MV-4-11 (cell line): ENCODE data around the gene SLC39A11.
"Not testable (repeated sequence)": the region's sequence is repeated elsewhere in the genome, so short reads cannot be mapped to it uniquely, and the experiment has no call there.

Experiments used
- DNase-seq: peaks from one replicate; lab custom pipeline; 2025; lab: John Stamatoyannopoulos, UW

Gene SLC39A11

DNA sequence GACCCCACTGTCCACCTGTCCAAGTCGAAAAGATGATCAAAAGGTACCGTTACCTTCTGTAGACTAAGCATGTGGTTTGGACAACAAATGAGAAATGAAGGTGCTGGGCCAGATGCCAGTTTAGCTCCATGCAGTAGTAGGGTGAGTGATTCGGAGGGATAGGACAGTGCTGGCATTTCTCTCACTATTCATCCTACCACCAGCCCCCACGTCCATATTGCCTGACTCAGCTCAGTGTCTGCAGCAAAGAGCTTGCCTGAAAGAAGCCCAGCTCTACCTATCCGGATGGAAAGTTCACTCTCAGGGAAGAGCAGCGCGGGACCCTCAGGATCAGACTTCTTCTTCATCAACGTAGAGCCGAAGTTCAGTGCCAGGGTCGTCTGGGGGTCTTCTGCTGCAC is 145.0 kb downstream of the SLC39A11 start:
- DNase-seq = no peak

DNA sequence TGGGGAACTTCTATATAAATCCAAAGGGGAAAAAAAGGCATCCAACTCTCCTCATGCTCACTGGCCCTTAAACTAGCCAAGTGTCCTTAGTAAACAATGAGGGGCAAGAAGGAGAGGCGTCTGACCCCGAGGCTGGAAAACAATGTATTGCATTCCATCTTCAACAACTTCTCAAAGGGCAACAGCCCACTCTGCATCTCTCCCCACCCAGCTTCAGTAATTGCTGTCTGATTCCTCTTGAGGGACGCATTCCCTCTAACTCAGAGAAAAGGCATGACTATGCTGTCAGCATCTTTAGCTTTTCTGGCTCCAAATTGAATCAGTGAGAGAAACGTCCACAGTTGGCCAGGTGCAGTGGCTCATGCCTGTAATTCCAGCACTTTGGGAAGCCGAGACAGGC is 145.8 kb downstream of the SLC39A11 start:
- DNase-seq = no peak

DNA sequence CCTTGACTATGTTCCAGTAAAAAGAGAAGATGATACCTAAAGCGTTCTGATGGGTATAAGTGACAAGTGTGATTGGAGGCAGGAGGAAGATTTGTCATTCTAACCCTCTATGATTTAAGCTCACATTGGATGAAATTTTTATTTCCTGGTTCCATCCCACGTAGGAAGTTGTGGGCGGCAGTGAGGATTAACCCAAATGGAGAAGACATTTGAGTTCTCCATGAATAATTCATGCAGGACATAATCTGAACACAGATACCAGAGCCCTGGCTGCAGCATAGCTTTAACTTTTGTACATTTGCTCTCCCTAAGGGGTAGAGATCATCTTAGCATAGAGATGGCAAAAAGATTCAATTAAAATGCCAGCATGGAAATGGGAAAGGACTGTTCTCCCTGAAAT is 146.3 kb downstream of the SLC39A11 start:
- no peak for DNase-seq

DNA sequence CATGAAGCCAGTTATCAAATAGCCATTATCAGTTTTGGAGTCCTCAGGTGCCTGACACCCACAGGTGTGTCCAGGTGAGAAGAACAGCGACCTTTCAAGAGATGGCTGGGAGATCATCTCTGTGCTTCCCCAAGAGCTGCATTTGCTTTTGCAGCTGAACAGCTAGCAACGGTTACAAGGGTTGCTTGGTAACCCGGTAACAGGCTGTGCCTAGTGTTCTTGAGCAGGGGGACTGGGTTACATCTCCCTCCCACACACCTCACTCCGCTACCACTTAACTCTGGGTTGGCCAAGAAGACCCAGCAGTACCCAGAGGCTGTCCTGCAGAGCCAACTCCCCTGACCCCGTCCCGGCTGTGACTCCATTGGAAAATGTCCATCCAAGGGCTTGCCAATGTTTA is 147.0 kb downstream of the SLC39A11 start:
- no peak for DNase-seq

DNA sequence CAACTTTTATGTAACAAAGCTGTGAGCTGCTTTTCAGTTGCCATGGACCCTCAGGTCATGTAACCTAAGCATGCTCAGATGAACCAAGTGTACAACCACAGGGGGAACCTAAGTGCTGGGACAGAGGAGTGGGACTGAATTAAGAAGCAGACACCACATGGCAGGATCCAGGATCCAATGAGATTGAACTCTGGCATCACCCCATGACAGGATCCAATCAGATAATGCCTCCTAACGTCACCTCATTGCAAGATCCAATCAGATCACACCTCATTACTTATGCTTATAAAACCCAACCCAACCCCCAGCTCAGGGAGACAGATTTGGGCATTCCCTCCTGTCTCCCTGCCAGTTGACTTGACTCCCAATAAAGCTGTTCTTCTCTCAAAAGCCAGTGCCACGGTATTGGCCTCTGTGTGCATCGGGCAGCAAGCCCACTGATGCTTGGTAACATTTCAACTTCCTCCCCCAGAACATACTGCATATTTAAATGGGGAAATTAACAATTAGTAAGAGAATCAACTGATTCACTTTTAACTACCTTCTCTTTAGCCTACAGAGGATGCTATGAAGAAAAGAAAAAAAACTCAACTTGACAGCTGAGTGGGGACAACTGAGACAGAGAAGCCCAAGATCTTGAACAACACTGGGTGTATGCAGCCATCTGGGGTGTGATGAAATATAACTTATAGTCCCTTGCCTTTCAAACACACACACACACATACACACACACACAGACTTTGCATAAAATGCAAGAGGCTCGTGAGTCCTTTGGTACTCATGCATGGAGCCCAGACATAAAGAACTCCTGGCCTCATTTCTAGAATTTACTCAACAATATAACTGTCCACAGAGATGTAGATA is 148.4 kb downstream of the SLC39A11 start:
- DNase-seq = no peak

DNA sequence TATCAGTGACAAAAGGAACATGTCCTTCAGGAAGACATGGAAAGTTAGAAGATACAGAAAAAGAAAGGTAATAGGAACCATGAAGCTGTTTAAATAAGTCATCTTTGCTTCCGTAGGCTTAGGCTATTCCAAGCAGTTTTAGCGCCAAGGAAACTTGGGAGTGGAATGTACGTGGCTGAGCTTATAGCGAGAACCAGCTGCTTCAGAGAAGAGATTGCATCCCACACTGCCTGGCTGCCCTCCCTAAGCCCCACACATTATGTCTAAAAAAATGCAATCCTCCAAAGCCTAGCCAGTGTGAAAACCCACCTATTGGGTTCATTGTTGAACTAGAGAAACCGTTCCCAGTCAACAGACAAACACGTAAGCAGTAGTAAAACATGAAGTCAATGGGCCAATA is 149.9 kb downstream of the SLC39A11 start:
- DNase-seq = no peak

DNA sequence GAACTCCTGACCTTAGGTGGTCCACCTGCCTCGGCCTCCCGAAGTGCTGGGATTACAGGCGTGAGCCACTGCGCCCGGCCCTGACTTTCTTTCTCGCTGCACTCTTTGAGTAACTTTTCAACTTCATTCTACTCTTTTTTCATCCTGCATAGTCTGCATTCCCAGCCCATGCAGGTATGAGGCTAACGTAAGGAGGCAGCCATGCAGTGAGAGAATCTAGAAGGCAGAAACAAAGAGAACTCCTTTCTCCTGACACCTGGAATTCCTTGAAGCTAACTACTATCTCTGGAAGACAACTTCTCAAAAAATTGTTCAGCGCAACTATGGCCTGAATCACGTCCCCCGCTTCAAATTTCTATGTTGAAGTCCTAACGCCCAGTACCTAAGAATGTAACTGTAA is 152.0 kb downstream of the SLC39A11 start:
- no peak for DNase-seq

DNA sequence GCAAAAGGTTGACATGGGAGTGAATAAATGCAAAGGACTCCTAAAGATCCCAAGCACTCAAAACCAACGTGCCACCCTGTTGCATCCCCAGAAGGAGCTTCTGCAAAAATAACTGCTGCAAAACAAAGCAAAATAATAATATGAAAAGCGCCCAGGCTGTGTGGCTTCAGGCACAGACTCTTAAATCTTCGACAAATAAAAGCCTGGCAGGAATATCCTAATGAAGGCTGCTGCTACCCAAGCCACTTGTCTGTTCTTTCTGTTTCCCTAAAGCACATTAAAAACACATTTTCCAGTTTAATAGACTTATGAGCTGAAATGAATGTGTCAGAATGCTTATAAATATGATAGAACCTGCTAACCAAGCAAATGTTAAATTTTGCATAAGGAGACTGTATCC is 154.0 kb downstream of the SLC39A11 start:
- no peak for DNase-seq

DNA sequence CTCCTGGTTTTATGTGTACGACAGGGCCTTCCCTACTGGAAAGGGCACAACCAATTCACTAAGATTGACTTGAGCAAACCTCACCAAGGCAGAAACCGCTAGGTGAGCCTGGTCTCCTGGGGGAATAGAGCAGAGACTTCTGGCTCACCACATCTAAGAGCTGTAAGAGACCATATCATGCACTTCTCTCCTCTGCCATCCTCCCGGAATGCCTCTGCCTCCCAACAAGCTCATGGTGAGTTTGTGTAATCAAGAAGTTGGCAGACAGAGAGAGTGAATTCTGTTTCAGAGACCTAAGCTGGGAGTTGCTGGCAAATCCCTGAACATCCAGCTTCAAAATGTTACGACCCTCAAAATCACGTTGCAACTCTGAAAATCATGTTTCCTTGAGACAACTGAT is 154.8 kb downstream of the SLC39A11 start:
- no peak for DNase-seq

DNA sequence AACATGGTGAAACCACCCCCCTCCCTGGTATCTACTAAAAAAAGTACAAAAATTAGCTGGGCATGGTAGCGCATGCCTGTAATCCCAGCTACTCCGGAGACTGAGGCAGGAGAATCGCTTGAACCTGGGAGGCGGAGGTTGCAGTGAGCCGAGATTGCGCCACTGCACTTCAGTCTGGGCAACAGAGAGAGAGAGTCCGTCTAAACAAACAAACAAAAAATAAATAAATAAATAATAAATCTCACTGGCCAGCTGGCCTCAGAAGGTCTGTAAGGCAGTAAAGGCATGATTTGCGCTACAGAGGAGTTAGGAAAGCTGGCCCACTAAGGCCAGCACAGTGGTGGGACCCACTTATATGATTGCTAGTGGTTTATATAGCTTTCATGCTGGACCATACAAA is 155.2 kb downstream of the SLC39A11 start:
- not testable (repeated sequence) for DNase-seq

DNA sequence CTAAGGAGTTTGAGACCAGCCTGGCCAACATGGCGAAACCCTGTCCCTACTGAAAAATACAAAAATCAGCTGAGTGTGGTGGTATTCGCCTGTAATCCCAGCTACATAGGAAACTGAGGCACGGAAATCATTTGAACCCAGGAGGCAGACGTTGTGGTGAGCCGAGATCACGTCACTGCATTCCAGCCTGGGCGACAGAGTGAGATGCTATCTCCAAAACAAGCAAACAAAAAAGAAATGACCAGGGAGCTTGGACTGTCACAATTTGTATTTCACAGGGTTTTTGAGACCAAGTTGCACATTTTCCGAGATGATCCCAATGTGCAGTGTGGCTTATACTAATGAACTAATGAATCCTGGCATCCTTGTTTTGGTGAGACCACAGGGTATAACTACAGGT is 156.5 kb downstream of the SLC39A11 start:
- DNase-seq = no peak

DNA sequence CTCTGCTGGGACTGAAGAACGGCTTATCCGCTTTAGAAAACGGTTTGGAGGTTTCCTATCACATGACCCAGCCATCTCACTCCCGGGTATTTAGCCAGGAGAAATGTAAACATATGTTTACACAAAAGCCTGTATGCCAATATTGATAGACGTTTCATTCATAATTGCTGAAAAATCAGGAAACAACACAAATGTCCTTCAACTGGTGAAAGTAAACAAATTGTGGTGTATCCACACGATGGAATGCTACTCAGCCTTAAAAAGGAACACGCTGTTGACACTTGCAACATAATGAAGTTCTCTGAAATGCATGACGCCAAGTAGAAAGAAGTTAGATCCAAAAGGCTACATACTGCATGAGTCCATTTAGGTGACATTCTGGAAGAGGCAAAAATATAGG is 157.6 kb downstream of the SLC39A11 start:
- no peak for DNase-seq

DNA sequence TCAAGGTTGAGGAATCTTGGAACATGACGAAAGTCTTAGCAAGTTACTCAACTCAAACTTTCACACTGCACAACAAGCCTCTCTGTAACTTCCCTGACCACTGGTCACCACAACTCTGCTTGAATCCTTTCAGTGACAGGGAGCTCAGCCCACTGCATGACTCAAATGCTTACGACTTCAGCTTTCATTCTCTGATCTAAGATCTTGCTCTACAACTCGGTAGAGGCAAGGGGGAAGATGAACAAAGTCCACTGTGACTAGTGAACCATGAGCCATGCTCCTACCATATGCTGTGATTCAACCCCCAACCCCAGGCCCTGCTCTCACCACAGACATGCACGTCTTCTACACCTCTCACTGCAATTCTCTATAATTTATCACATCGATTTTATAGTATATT is 160.9 kb downstream of the SLC39A11 start:
- no peak for DNase-seq

DNA sequence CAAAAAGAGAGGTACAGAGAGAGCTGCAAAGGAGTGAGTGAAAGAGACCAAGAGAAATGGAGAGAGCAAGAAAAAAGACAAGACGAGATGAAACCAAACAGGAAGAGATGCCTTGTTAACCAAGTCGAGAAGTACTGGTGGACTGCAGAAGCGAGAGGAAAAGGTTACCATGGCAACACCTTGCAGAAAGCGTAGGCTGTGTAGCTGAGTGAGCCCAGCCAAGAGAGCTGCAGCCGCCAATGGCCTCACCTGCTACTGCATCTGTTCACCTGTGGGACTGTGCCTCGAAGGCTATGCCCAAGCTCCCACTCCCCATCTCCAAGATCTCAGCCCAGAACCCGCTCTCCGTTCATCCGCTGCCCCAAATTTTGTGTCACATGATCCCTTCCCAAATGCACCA is 161.3 kb downstream of the SLC39A11 start:
- no peak for DNase-seq

DNA sequence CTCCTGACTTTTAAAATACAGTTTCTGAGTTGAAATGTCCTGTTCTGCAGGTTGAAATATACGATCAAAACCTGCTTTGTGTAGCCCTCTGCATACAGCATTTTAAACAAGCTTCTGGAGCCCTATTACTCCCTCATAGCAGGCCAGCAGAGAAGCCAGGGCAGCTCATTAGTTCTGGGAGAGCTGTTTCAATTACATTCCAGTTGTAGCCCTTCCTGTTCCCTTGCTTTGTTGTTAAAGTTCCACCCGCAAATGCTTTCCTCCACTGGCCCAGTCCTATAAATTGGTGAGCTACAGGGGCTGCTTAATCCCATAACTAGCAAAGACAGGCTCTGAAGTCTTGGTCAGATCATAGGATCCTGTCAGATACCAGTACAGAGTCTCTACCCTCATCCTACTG is 162.5 kb downstream of the SLC39A11 start:
- no peak for DNase-seq

DNA sequence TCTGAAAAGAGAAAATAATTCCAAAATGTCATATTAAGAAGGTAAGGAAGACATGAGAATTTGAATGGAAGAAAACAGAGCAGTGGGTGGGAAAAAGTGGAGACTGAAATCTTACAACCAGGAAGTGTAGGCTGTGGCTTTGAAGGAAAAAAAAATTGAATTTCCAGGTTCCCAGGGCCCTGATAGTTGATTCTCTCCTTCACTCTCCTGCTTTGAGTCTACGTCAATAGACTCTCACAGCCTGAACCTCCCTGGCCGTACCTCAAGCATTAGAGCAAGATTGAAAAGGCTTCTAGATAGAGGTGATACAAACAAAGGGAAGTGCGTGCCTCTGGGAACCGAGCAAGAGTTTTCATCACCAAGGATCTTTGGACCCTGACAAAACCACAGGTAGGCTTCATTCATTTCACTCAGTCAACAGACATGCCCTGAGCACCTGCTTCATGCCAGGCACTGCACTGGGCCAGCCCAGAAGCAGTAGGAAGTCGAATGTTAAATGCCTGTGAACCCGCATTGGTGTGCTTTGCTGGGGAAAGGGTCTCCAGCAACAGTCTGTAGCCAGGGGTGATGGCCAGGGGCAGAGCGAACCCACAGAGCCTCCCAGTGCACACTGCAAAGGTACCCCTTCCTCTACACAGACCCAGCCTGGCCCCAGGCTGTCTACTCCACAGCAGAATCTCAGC is 163.9 kb downstream of the SLC39A11 start:
- DNase-seq = no peak

DNA sequence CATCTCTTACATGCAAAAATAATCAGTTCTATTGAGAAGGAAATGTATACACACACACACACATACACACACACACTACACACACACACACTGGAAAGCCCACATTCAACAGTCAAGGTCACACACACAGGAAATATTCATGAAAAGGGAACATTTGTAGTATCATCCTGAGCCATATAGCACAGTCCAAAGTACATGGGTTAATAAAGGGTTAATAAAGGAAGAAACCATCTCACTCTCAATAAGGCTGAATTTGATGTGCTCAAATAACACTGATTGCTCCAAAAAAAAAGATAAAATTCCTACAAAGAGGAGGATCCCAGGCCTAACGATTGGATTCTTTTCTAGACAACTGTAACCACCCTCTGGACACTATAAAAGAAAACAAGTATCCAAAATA is 164.7 kb downstream of the SLC39A11 start:
- no peak for DNase-seq

DNA sequence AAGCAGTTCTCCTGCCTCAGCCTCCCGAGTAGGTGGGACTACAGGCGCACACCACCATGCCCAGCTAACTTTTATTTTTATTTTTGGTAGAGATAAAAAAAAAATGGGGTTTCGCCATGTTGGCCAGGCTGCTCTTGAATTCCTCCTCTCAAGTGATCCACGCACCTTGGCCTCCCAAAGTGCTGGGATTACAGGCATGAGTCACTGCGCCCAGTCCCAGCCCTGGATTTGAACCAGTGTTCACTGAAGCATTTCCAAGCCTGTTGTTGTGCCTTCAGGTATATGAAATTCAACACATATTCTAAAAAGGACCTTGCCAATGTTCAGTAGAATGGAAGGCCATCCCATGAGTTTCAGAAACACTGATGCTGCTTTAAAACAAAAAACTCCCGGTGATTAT is 165.3 kb downstream of the SLC39A11 start:
- DNase-seq = no peak

DNA sequence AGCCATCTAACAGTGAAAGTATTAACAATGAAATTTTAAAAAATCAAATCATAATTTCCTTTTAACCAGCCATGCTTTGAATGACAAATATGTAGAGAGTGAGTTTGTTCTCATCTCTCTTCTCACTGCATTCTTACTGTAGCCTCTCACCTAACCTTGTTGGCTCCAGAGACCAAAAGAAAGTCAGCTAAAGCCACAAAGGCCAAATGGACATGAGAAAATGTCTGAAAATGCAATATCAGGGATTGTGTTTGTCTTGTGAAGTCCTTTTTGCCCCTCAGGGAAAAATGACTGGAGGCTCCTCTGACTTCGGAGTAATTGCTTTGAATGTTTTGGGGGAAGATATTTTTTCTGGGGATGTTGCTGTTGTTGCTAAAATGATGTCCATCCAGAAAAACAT is 166.3 kb downstream of the SLC39A11 start:
- DNase-seq = no peak

DNA sequence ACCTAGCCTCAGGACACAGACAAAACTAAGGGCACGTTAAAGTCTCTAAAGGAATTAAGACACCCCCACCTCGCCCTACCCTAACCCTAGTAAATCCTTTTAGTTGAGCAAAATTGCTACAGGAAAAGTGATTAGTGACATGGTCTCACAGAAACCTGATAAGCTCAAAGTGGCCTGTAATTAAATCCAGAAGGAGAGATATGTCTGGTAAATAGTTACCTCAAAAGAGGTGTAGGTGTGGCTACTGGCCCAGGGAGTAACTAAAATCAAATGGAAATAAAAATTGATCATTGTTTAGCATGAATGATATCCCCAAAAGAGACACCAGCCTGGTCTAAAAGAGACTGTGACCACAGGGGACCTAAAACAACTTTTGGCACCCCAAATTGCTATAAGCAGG is 168.3 kb downstream of the SLC39A11 start:
- no peak for DNase-seq

DNA sequence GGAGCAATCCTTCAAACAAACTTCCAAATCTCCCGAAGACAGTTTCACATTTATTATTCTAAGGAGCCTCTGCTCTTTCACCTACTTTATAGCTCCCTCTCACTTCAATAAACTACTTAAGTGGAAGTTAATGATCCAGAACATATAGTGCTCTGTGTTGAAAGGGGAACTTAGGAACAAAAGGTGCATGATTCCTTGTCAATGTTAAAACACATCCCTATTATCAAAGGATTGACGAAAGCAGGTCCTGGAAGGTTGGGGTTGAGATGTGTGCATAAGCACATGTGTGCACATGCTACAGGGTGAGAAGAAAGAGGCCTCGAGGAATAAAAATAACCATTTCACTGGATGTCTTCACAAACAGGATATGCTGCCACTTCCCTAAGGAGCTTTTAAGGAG is 170.3 kb downstream of the SLC39A11 start:
- DNase-seq = no peak

DNA sequence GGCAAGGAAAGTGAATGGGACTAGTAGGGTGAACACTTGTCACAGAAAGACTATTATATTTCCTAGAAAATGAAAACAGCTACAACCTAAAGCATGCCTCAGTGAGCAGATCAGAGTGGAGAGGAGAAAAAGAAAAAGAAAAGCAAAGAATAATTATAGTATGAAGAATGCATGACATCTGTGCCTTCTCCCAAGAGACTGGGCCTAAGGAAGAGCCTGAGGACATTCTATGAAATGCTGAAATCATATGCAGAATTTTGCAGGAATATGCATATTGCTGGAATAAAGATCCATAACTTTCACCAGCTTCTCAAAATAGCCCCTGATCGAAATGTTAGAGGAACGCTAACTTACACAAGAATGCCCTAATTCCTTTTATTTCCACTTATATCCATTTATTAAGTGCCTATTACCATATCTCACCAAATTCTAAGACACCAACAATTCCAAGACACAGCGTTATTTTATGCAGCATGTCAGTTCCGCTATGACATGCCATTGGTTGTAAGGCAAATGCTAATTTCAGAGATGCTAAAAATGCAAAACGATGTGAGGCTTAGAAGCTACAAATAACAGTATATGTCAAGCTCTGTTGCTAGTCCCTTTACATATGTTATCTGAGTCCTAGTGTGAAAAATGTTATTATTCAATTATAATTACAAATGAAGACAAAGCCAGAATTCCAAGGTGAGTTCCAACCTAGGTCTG is 171.0 kb downstream of the SLC39A11 start:
- DNase-seq = no peak

DNA sequence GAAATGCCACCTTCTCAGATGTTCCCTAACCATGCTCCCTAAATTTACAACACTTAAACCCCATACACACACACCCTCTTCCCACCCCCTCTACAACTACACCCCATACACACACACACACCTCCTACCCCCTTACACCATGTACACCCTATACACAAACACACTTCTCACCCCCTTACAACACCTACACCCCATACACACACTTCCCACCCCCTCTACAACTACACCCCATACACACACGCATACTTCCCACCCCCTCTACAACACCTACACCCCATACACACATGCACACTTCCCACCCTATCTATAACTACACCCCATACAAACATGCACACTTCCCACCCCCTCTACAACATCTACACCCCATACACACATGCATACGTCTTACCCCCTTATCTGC is 172.0 kb downstream of the SLC39A11 start:
- DNase-seq = no peak
